ENCODE measurements around the gene ADA. TPM values are rescaled to one million over a fixed set of nuclear protein-coding genes. Genes with fewer than 3 reads are reported as not detected.

ADA gene
- total and polyA plus RNA-seq, 3 donors from 2014 or later: 8.2 to 11.2 (median 10.0) TPM

- TF ChIP-seq CTCF (IDR thresholded peaks at IDR 0.05) (no peak), POLR2A (IDR thresholded peaks at IDR 0.05) (no peak)
- no peaks in the 10 kb centered on the region for H3K36me3 ChIP-seq (ENCODE audit: low read depth, missing control alignments)
- WGBS, 2 donors: 80 to 91% methylated on average over 2 to 5 of the region's 5 CpGs
- no peaks in the 10 kb centered on the region for H3K27me3 ChIP-seq
- no peak overlapping the region for H3K27ac ChIP-seq
- H3K4me1 ChIP-seq: peaks cover 9% of the 10 kb centered on the region
- H3K4me3 ChIP-seq: no peak overlapping the region
- DNase-seq: no peak
- H3K9me3 ChIP-seq: no peaks in the 10 kb centered on the region
- intact Hi-C loops (cut with DNase I; ENCODE audit: low total_unique reads): no loop called here
Measured at GRCh38 chr20:44648068-44648467, 3.4 kb downstream of the ADA start.

- Histone ChIP-seq H3K36me3 (ENCODE audit: low read depth, missing control alignments) (no peaks in the 10 kb centered on the region), H3K4me1 (peaks cover 17% of the 10 kb centered on the region), H3K4me3 (no peak overlapping the region), H3K27me3 (no peaks in the 10 kb centered on the region), H3K9me3 (no peaks in the 10 kb centered on the region), H3K27ac (no peak overlapping the region)
- TF ChIP-seq CTCF (IDR thresholded peaks at IDR 0.05) (no peak), POLR2A (IDR thresholded peaks at IDR 0.05) (no peak)
- no peak for DNase-seq
- 87 to 93% methylated on average over 10 of the region's 10 CpGs for WGBS, 2 donors
- intact Hi-C loops (cut with DNase I; ENCODE audit: low total_unique reads): no loop called here
Measured at GRCh38 chr20:44646641-44647274, 4.7 kb downstream of the ADA start.

GRCh38 chr20:44646023-44646640 lies 5.4 kb downstream of the ADA start:
- Histone ChIP-seq H3K27me3 (no peaks in the 10 kb centered on the region), H3K4me1 (peaks cover 17% of the 10 kb centered on the region), H3K4me3 (no peak overlapping the region), H3K27ac (no peak overlapping the region), H3K36me3 (ENCODE audit: low read depth, missing control alignments) (no peaks in the 10 kb centered on the region), H3K9me3 (no peaks in the 10 kb centered on the region)
- no peak for TF ChIP-seq POLR2A (IDR thresholded peaks at IDR 0.05)
- WGBS, 2 donors: 48 to 76% methylated on average over 2 to 4 of the region's 4 CpGs
- no peak for DNase-seq
- intact Hi-C loops (cut with DNase I; ENCODE audit: low total_unique reads): no loop called here

GRCh38 chr20:44644667-44645131 lies 6.8 kb downstream of the ADA start:
- TF ChIP-seq POLR2A (IDR thresholded peaks at IDR 0.05) (no peak), CTCF (IDR thresholded peaks at IDR 0.05) (no peak)
- Histone ChIP-seq H3K4me3 (no peak overlapping the region), H3K36me3 (ENCODE audit: low read depth, missing control alignments) (no peaks in the 10 kb centered on the region), H3K27ac (no peak overlapping the region), H3K27me3 (no peaks in the 10 kb centered on the region), H3K9me3 (no peaks in the 10 kb centered on the region), H3K4me1 (peaks cover 12% of the 10 kb centered on the region)
- no peak for DNase-seq
- 80 to 92% methylated on average over 3 to 7 of the region's 7 CpGs for WGBS, 2 donors
- intact Hi-C loops (cut with DNase I; ENCODE audit: low total_unique reads): no loop called here

- Histone ChIP-seq H3K36me3 (ENCODE audit: low read depth, missing control alignments) (no peaks in the 10 kb centered on the region), H3K27me3 (no peaks in the 10 kb centered on the region), H3K27ac (no peak overlapping the region), H3K4me3 (no peak overlapping the region), H3K4me1 (peaks cover 12% of the 10 kb centered on the region), H3K9me3 (no peaks in the 10 kb centered on the region)
- TF ChIP-seq CTCF (IDR thresholded peaks at IDR 0.05) (no peak), POLR2A (IDR thresholded peaks at IDR 0.05) (no peak)
- 90 to 92% methylated on average over 5 to 8 of the region's 8 CpGs for WGBS, 2 donors
- DNase-seq: no peak
- intact Hi-C loops (cut with DNase I; ENCODE audit: low total_unique reads): no loop called here
Measured at GRCh38 chr20:44644230-44644617, 7.3 kb downstream of the ADA start.

All from testis (tissue), 3 donors.